Muscle layer of duodenum (tissue), 2 donors: Measurements from ENCODE around the gene PPFIBP1.
"Not testable (repeated sequence)": the region's sequence is repeated elsewhere in the genome, so short reads cannot be mapped to it uniquely, and the experiment has no call there.

ENCODE experiments used
- H3K27ac ChIP-seq: one replicate; pipeline ENCODE4 v1.7.0; 2013; ENCODE audit warnings: mild to moderate bottlenecking, low read length
- H3K27me3 ChIP-seq: one replicate; pipeline ENCODE4 v1.7.0; 2013; ENCODE audit warnings: low read depth, mild to moderate bottlenecking, control low read depth, low read length
- H3K36me3 ChIP-seq, 2 donors: one replicate each; pipeline ENCODE4 v1.7.0; 2013; ENCODE audit warnings: low read length in 2 of 2, control low read depth in 1 of 2, mild to moderate bottlenecking in 1 of 2; ENCODE audit not compliant: insufficient read depth in 2 of 2, control insufficient read depth in 1 of 2
- H3K4me1 ChIP-seq, 2 donors: one replicate each; pipeline ENCODE4 v1.7.0; 2013; ENCODE audit warnings: low read length in 2 of 2, mild to moderate bottlenecking in 2 of 2, control low read depth in 1 of 2, moderate library complexity in 1 of 2; ENCODE audit not compliant: insufficient read depth in 2 of 2, control insufficient read depth in 1 of 2
- H3K4me3 ChIP-seq, 2 donors: one replicate each; pipeline ENCODE4 v1.7.0; 2013; ENCODE audit warnings: low read length in 2 of 2, low read depth in 1 of 2, mild to moderate bottlenecking in 1 of 2
- H3K9me3 ChIP-seq, 2 donors: one replicate each; pipeline ENCODE4 v1.7.0; 2013; ENCODE audit warnings: low read length in 2 of 2, control low read depth in 1 of 2, mild to moderate bottlenecking in 1 of 2; ENCODE audit not compliant: control insufficient read depth in 1 of 2
- donor health status: healthy.

The PPFIBP1 gene

GRCh38 chr12:27733052-27733656 is 209.1 kb downstream of the PPFIBP1 start:
- Histone ChIP-seq H3K27me3 (no peaks in the 10 kb centered on the region), H3K9me3 (no peaks in the 10 kb centered on the region), H3K27ac (no peak overlapping the region), H3K4me1 (no peaks in the 10 kb centered on the region), H3K36me3 (peaks cover 11 to 34% of the 10 kb centered on the region in 2 donors), H3K4me3 (no peak overlapping the region)

GRCh38 chr12:27733791-27734190 is 209.8 kb downstream of the PPFIBP1 start:
- Histone ChIP-seq H3K4me3 (no peak overlapping the region), H3K4me1 (no peaks in the 10 kb centered on the region), H3K36me3 (peaks cover 11 to 29% of the 10 kb centered on the region in 2 donors), H3K27ac (no peak overlapping the region), H3K9me3 (no peaks in the 10 kb centered on the region), H3K27me3 (no peaks in the 10 kb centered on the region)

GRCh38 chr12:27734321-27734720 is 210.3 kb downstream of the PPFIBP1 start:
- not testable (repeated sequence) for H3K4me1 ChIP-seq, H3K9me3 ChIP-seq, H3K27me3 ChIP-seq, H3K4me3 ChIP-seq, H3K27ac ChIP-seq
- H3K36me3 ChIP-seq: peaks cover 14 to 27% of the 10 kb centered on the region in 2 donors

GRCh38 chr12:27743601-27744000 is 219.6 kb downstream of the PPFIBP1 start:
- peaks cover 12 to 24% of the 10 kb centered on the region in 2 donors for H3K36me3 ChIP-seq
- no peaks in the 10 kb centered on the region for H3K4me1 ChIP-seq
- H3K27ac ChIP-seq: no peak overlapping the region

More at GRCh38 chr12:27743601-27744000, 219.6 kb downstream of the PPFIBP1 start:
- Histone ChIP-seq H3K27me3 (no peaks in the 10 kb centered on the region), H3K4me3 (no peak overlapping the region), H3K9me3 (no peaks in the 10 kb centered on the region)
